ENCODE measurements around the gene RNF215.
A peak's percentile ranks its signal among the peaks of the same experiment; 100 is the strongest.

RNF215 gene

DNA sequence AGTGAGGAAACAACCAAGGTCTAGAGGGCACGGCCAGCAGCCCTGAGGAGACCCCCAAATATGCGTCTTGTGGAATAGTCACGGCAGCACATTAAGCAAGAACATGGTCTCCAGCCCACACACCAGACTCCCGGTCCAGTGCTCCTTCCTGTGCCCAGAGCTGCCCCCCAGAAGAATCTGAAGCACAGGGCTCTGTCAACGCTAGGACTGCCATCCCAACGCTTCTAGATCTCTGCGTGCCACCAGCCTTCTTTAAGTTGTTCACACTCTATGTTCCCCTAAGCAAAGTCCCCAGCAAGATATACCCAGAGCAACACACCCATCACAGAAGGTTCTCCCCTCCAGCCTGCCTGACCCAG lies 6.1 kb upstream of the RNF215 start:
- Histone ChIP-seq H3K9me3 (ENCODE audit: control insufficient read depth, insufficient read depth, low read depth, low read length) (peaks cover 12% of the 10 kb centered on the region), H3K4me1 (ENCODE audit: control insufficient read depth, insufficient read depth, low read length) (peaks cover 30% of the 10 kb centered on the region), H3K27me3 (ENCODE audit: control insufficient read depth, insufficient read depth, low read length) (peaks cover 28% of the 10 kb centered on the region), H3K27ac (ENCODE audit: low read depth, low read length) (no peak overlapping the region), H3K4me3 (ENCODE audit: low read depth, low read length) (no peak overlapping the region), H3K36me3 (ENCODE audit: control insufficient read depth, insufficient read depth, low read length) (no peaks in the 10 kb centered on the region), H3K9ac (ENCODE audit: low read length) (no peak overlapping the region)

DNA sequence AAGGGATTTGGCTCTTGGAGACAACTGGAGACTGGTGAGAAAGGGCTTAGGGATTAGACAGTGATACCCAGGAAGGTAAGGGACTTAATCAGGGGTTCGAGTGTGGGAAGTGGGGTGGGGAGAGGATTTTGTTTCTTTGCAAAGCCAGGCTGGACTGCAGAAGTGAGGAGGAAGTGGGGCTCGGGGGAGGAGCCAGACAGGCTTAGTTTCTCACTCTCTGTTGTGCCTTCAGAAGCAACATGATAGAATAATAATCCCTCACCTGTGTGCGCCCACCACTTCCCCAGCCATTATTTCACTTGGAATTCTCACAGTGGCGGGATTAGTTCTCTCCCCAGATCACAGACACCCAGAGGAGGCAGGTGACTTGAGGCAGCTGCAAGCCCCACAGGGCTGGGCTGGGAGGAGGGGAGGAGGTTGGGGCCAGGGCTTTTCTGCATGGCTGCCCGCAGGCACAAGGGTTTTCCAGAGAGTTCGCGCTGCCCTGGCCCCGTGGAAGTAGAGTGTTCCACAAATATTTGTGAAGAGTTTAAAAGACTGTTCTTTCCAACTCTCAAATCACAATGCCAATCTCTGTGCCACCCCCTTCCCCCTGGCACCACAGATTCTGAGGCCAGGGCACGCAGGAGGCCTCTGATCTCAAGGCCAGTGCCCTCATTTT lies 5.6 kb upstream of the RNF215 start:
- Histone ChIP-seq H3K9me3 (ENCODE audit: control insufficient read depth, insufficient read depth, low read depth, low read length) (peaks cover 12% of the 10 kb centered on the region), H3K4me3 (ENCODE audit: low read depth, low read length) (no peak overlapping the region), H3K4me1 (ENCODE audit: control insufficient read depth, insufficient read depth, low read length) (peaks cover 25% of the 10 kb centered on the region), H3K36me3 (ENCODE audit: control insufficient read depth, insufficient read depth, low read length) (no peaks in the 10 kb centered on the region), H3K9ac (ENCODE audit: low read length) (no peak overlapping the region), H3K27me3 (ENCODE audit: control insufficient read depth, insufficient read depth, low read length) (peaks cover 23% of the 10 kb centered on the region), H3K27ac (ENCODE audit: low read depth, low read length) (no peak overlapping the region)

DNA sequence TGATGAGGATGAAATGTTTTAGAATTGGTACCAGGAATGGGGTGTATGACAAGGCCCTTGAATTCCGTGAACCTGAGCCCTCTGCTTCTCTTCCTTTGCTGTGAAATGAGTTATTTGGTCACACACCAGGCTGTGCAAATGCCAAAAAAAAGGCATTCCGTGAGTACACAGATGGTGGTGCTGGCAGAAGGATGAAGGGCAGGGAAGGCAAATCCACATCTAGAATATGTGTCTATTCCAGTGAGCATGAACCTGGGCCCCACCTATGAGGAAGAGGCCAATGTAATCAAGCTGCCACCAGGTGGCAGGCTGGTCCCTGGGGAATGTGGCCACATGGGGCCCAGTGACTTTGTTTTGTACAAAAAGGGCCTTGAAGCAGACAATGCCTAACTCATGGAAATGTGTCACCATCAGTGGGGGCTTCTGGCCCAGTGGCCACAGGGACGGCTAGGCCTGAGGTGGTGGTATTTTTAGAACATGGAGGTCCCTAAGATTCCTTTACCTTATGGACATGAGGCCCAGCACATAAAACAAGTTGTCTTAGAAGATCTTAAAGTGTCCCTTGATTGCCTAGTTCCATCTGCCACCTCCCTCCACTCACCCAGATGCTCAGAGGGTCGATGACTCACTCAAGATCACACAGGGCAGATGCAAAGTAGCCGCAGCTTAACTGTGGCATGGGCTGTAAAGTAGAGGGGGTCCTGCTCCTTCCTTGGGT lies 3.9 kb upstream of the RNF215 start:
- Histone ChIP-seq H3K9ac (ENCODE audit: low read length) (no peak overlapping the region), H3K27me3 (ENCODE audit: control insufficient read depth, insufficient read depth, low read length) (peaks cover 7% of the 10 kb centered on the region), H3K4me1 (ENCODE audit: control insufficient read depth, insufficient read depth, low read length) (peaks cover 23% of the 10 kb centered on the region), H3K36me3 (ENCODE audit: control insufficient read depth, insufficient read depth, low read length) (no peaks in the 10 kb centered on the region), H3K4me3 (ENCODE audit: low read depth, low read length) (no peak overlapping the region), H3K9me3 (ENCODE audit: control insufficient read depth, insufficient read depth, low read depth, low read length) (peaks cover 12% of the 10 kb centered on the region), H3K27ac (ENCODE audit: low read depth, low read length) (no peak overlapping the region)

DNA sequence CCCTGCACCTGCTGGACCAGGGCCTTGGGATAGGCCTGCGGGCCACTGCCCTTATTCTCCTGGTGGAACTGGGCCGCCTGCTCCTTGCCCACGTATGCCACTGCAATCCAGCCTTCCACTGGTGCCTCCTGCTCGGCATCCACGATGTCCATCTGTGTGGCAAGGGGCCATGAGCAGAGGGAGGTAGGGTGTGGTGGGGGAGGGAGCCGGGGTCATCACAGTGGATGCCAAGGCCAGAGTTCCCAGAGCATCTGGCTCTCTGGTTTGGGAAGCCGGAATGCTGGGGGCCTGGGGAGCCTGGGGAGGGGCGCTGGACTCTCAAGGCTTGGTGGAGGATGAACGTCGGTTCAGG lies 627 bp downstream of the RNF215 start:
- H3K27ac ChIP-seq (ENCODE audit: low read depth, low read length) = no peak overlapping the region
- H3K36me3 ChIP-seq (ENCODE audit: control insufficient read depth, insufficient read depth, low read length) = peaks cover 20% of the 10 kb centered on the region
- peak overlapping the region; percentile 53 for H3K9ac ChIP-seq (ENCODE audit: low read length)
- H3K4me1 ChIP-seq (ENCODE audit: control insufficient read depth, insufficient read depth, low read length) = peaks cover 10% of the 10 kb centered on the region; the same call in 1 of the 2 replicates
- peak overlapping the region; percentile 79 for H3K4me3 ChIP-seq (ENCODE audit: low read depth, low read length)
- H3K9me3 ChIP-seq (ENCODE audit: control insufficient read depth, insufficient read depth, low read depth, low read length) = peaks cover 12% of the 10 kb centered on the region
- H3K27me3 ChIP-seq (ENCODE audit: control insufficient read depth, insufficient read depth, low read length) = no peaks in the 10 kb centered on the region

DNA sequence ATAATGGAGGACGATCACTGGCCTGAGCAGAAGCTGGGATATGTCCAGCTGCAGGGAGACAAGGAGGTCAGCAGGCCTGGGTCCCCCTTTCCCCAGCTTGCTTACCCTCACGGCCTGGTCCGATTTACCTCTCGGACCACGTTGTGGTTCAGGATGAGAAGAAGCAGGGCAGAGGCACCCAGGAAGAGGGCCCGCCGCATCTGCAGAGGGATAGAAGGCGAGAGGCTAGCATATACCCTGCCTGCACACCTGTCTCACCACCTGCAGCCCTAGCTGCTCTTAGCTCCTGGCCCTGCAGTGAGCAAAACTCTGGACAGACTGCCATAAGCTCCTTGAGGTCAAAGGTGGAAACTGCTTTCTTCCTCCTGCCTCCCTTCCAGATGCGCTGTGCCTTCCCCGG lies 1.3 kb downstream of the RNF215 start:
- peak overlapping the region; percentile 79; the same call in 1 of the 2 replicates for H3K4me3 ChIP-seq (ENCODE audit: low read depth, low read length)
- H3K27me3 ChIP-seq (ENCODE audit: control insufficient read depth, insufficient read depth, low read length) = no peaks in the 10 kb centered on the region
- H3K36me3 ChIP-seq (ENCODE audit: control insufficient read depth, insufficient read depth, low read length) = peaks cover 26% of the 10 kb centered on the region
- H3K9ac ChIP-seq (ENCODE audit: low read length) = no peak overlapping the region
- H3K4me1 ChIP-seq (ENCODE audit: control insufficient read depth, insufficient read depth, low read length) = peaks cover 6% of the 10 kb centered on the region; the same call in 1 of the 2 replicates
- no peak overlapping the region for H3K27ac ChIP-seq (ENCODE audit: low read depth, low read length)
- H3K9me3 ChIP-seq (ENCODE audit: control insufficient read depth, insufficient read depth, low read depth, low read length) = peaks cover 11% of the 10 kb centered on the region

DNA sequence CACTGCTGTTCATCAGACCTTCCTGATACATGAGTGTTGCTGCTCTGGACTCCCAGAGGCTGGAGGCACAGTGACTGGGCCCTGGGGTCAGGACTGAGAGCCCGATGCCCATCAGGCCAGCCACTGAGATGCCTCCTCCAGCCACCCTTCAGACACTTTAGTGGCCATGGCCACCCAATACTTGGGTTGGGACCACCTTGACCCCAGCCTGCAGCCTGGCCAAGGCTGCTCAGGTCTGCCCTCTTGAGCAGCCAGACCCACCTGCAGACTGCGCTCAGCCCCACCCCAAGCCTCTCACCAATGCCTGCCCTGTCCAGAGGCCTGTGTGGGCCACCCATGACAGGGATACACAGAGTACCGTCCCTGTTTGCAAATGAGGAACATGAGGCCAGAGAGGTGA lies 4.2 kb downstream of the RNF215 start:
- Histone ChIP-seq H3K27ac (ENCODE audit: low read depth, low read length) (no peak overlapping the region), H3K4me1 (ENCODE audit: control insufficient read depth, insufficient read depth, low read length) (peaks cover 6% of the 10 kb centered on the region; the same call in 1 of the 2 replicates), H3K4me3 (ENCODE audit: low read depth, low read length) (no peak overlapping the region), H3K27me3 (ENCODE audit: control insufficient read depth, insufficient read depth, low read length) (no peaks in the 10 kb centered on the region), H3K9me3 (ENCODE audit: control insufficient read depth, insufficient read depth, low read depth, low read length) (no peaks in the 10 kb centered on the region), H3K36me3 (ENCODE audit: control insufficient read depth, insufficient read depth, low read length) (peaks cover 48% of the 10 kb centered on the region), H3K9ac (ENCODE audit: low read length) (no peak overlapping the region)

DNA sequence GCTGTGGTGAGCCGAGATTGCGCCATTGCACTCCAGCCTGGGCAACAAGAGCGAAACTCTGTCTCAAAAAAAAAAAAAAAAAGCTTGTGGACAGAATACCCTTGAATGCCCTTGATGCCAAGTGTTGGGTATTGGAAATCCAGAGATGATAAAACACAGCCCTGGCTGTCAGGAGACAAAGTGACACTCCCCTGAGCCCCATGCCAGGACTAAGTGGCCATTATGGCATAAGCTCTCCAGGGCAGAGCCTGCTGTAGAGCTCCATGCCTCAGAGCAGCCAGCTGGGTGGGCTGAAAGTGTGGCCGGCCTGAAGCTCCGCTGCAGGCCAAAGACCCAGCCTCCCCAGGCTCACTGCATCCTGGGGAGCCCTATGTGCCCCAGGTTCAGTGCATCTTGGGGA lies 4.9 kb downstream of the RNF215 start:
- Histone ChIP-seq H3K27ac (ENCODE audit: low read depth, low read length) (no peak overlapping the region), H3K4me3 (ENCODE audit: low read depth, low read length) (no peak overlapping the region), H3K9ac (ENCODE audit: low read length) (no peak overlapping the region), H3K4me1 (ENCODE audit: control insufficient read depth, insufficient read depth, low read length) (peaks cover 6% of the 10 kb centered on the region; the same call in 1 of the 2 replicates), H3K36me3 (ENCODE audit: control insufficient read depth, insufficient read depth, low read length) (peaks cover 56% of the 10 kb centered on the region), H3K9me3 (ENCODE audit: control insufficient read depth, insufficient read depth, low read depth, low read length) (no peaks in the 10 kb centered on the region), H3K27me3 (ENCODE audit: control insufficient read depth, insufficient read depth, low read length) (no peaks in the 10 kb centered on the region)

DNA sequence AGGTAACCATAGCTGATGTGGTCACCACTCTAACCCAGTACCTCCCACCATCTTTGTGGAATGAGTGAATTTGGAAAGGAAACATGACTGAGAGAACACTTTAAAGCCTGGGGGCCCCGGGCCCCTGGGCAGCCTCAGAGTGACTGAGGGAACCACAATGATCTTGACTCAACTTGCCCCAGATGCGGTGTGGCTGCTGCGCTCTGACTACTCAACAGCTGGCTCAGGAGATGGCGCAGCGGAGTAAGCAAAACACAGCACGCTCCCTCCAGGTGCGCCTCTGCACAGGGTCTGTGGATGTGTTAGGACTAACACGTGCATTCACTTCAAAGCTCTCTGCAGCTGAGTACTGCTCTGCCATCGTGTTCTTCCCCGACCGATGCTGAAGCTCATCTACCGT lies 5.9 kb downstream of the RNF215 start:
- H3K36me3 ChIP-seq (ENCODE audit: control insufficient read depth, insufficient read depth, low read length) = peaks cover 65% of the 10 kb centered on the region
- H3K9me3 ChIP-seq (ENCODE audit: control insufficient read depth, insufficient read depth, low read depth, low read length) = no peaks in the 10 kb centered on the region
- H3K4me1 ChIP-seq (ENCODE audit: control insufficient read depth, insufficient read depth, low read length) = peaks cover 2% of the 10 kb centered on the region; the same call in 1 of the 2 replicates
- H3K27me3 ChIP-seq (ENCODE audit: control insufficient read depth, insufficient read depth, low read length) = no peaks in the 10 kb centered on the region
- no peak overlapping the region for H3K4me3 ChIP-seq (ENCODE audit: low read depth, low read length)
- H3K27ac ChIP-seq (ENCODE audit: low read depth, low read length) = no peak overlapping the region
- no peak overlapping the region for H3K9ac ChIP-seq (ENCODE audit: low read length)

DNA sequence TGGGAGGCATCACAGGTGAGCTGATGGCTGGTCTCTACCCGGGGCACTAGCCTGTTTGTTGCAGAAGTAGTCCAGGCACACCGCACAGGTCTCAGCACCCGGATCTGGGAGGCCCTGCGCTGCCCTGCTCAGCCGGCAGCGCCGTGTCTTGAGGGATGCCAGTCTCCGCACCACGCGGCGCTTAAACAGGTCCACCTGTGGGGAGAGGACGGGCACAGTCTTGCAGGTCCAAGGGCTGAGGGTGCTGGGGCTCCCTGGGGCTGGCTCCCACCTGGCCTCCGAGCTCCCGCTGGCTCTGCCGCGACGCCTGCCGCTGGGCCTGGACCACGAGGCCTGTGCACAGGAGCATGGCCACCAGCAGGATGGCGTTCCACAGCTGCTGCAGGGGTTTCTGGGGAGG lies 7.2 kb downstream of the RNF215 start:
- Histone ChIP-seq H3K4me1 (ENCODE audit: control insufficient read depth, insufficient read depth, low read length) (no peaks in the 10 kb centered on the region), H3K9ac (ENCODE audit: low read length) (no peak overlapping the region), H3K27me3 (ENCODE audit: control insufficient read depth, insufficient read depth, low read length) (no peaks in the 10 kb centered on the region), H3K27ac (ENCODE audit: low read depth, low read length) (no peak overlapping the region), H3K36me3 (ENCODE audit: control insufficient read depth, insufficient read depth, low read length) (peaks cover 71% of the 10 kb centered on the region), H3K9me3 (ENCODE audit: control insufficient read depth, insufficient read depth, low read depth, low read length) (no peaks in the 10 kb centered on the region), H3K4me3 (ENCODE audit: low read depth, low read length) (no peak overlapping the region)

DNA sequence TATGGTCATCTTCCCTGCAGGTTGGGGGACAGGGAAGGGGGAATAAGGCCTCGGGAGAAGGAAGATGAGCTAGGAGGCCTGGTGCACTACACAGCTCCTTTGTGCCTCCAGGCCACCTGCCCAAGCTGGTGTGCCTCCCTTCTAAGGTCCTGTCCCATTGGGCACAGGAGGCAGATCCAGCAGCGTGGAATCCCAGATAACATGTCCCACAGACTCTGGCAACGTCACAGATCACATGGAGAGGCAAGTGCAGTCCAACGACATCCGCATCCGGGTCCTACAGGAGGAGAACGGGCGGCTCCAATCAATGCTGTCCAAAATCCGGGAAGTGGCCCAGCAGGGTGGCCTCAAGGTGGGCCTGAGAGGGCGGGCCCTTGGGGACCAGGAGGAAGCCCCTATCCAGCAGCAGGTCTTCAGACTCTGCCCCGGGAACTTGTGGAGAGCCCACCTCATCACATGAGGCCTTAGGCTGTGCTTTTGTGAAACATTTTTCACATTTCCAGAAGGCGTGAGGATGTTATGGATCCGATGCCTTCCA lies 11.8 kb downstream of the RNF215 start:
- Histone ChIP-seq H3K4me3 (ENCODE audit: low read depth, low read length) (no peak overlapping the region), H3K36me3 (ENCODE audit: control insufficient read depth, insufficient read depth, low read length) (peaks cover 39% of the 10 kb centered on the region), H3K4me1 (ENCODE audit: control insufficient read depth, insufficient read depth, low read length) (no peaks in the 10 kb centered on the region), H3K9ac (ENCODE audit: low read length) (no peak overlapping the region), H3K9me3 (ENCODE audit: control insufficient read depth, insufficient read depth, low read depth, low read length) (no peaks in the 10 kb centered on the region), H3K27ac (ENCODE audit: low read depth, low read length) (no peak overlapping the region), H3K27me3 (ENCODE audit: control insufficient read depth, insufficient read depth, low read length) (no peaks in the 10 kb centered on the region)
